GM20431 (cell line): ENCODE data around the gene ARMH2.

Source experiments
- in situ Hi-C: fragments of 300-500 bp; cut with MseI, MboI; formaldehyde crosslinking; loops from one replicate; pipeline ENCODE4 v1.15.0; 2020; ENCODE audit warnings: low sequenced_read_pairs; ENCODE audit not compliant: unreplicated experiment

ARMH2 gene

GRCh38 chr6:24798740-24799540, at the start of gene ARMH2:
Gene ARMH2, minus strand, starts transcription at chr6:24798917. Its CDS starts 60 bp downstream, at chr6:24798857.
- in situ Hi-C loops = no loop called here

- in situ Hi-C loops = no loop called here
Observed at GRCh38 chr6:24848461-24848860, 49.7 kb upstream of the ARMH2 start.

GRCh38 chr6:24847402-24847801, 48.7 kb upstream of the ARMH2 start:
- in situ Hi-C loops = no loop called here

GRCh38 chr6:24845578-24845977, 46.9 kb upstream of the ARMH2 start:
- in situ Hi-C loops = no loop called here

GRCh38 chr6:24844903-24845302, 46.2 kb upstream of the ARMH2 start:
- in situ Hi-C loops = no loop called here

GRCh38 chr6:24844061-24844460, 45.3 kb upstream of the ARMH2 start:
- in situ Hi-C loops = no loop called here

GRCh38 chr6:24840187-24840586, 41.5 kb upstream of the ARMH2 start:
- in situ Hi-C loops = no loop called here

- in situ Hi-C loops = no loop called here
Observed at GRCh38 chr6:24838994-24839393, 40.3 kb upstream of the ARMH2 start.

- in situ Hi-C loops = no loop called here
Observed at GRCh38 chr6:24838081-24838480, 39.4 kb upstream of the ARMH2 start.

GRCh38 chr6:24836109-24836508, 37.4 kb upstream of the ARMH2 start:
- in situ Hi-C loops = no loop called here

- in situ Hi-C loops = no loop called here
Observed at GRCh38 chr6:24833711-24834386, 35.1 kb upstream of the ARMH2 start.

- in situ Hi-C loops = no loop called here
Observed at GRCh38 chr6:24832794-24833193, 34.1 kb upstream of the ARMH2 start.

- in situ Hi-C loops = no loop called here
Observed at GRCh38 chr6:24831771-24832716, 33.3 kb upstream of the ARMH2 start.

GRCh38 chr6:24829657-24830056, 30.9 kb upstream of the ARMH2 start:
- in situ Hi-C loops = no loop called here

GRCh38 chr6:24827970-24828369, 29.3 kb upstream of the ARMH2 start:
- in situ Hi-C loops = no loop called here

- in situ Hi-C loops = no loop called here
Observed at GRCh38 chr6:24827162-24827561, 28.4 kb upstream of the ARMH2 start.

- in situ Hi-C loops = no loop called here
Observed at GRCh38 chr6:24825130-24825630, 26.5 kb upstream of the ARMH2 start.

- in situ Hi-C loops = no loop called here
Observed at GRCh38 chr6:24824142-24824938, 25.6 kb upstream of the ARMH2 start.

- in situ Hi-C loops = no loop called here
Observed at GRCh38 chr6:24823185-24823584, 24.5 kb upstream of the ARMH2 start.

GRCh38 chr6:24822696-24823095, 24.0 kb upstream of the ARMH2 start:
- in situ Hi-C loops = no loop called here
